K562 (cell line): Measurements from ENCODE around the gene BTRC. TPM values are rescaled to one million over a fixed set of nuclear protein-coding genes. Genes with fewer than 3 reads are reported as not detected.

Source experiments
- ATAC-seq: fragments of 200-7000 bp; cut with Tn5 transposase; 3 replicates; pipeline ENCODE4 v1.9.1; 2020; ENCODE audit warnings: moderate library complexity
- BruUV-seq: library from RNA; stranded (reverse); fragments of 400-500 nt; replicated peaks from 2 replicates; lab custom pipeline; 2021; lab: Mats Ljungman, UMichigan
- CTCF ChIA-PET: fragments of 300-600 bp; formaldehyde crosslinking; extraction: SDS; loops from one replicate; lab custom pipeline; 2021; ENCODE audit warnings: low intra/inter-chr PET ratio; lab: Yijun Ruan, JAX
- POLR2A ChIA-PET: fragments of 300-600, 350-650 bp; sonication (Branson Sonifier 250); formaldehyde crosslinking; extraction: SDS; loops from one replicate; lab custom pipeline; 2021; ENCODE audit warnings: antibody characterized with exemption, inconsistent platforms; lab: Yijun Ruan, JAX
- DNase-seq, 4 experiments: peaks; one replicate each; pipeline versions ENCODE4 v3.0.0 to v3.0.0-alpha.2; 2011 to 2018; ENCODE audit warnings: low spot score in 3 of 4, mixed read lengths in 3 of 4; ENCODE audit errors: extremely low read depth in 1 of 4
- FAIRE-seq: peaks from 2 replicates; lab custom pipeline; 2011; peaks lifted over from hg19 to GRCh38; lab: Jason Lieb, UNC
- H2AFZ ChIP-seq: 2 replicates; pipeline ENCODE4 v1.6.0; 2011; ENCODE audit warnings: low read depth, low read length, control low read depth, inconsistent platforms
- H3K27ac ChIP-seq: fragments of 200-600 bp; 3 replicates; pipeline ENCODE4 v1.8.0; 2011; ENCODE audit warnings: low read depth, mild to moderate bottlenecking, control low read depth, inconsistent platforms, low read length, moderate library complexity, mixed read lengths; ENCODE audit errors: extremely low read depth
- H3K27me3 ChIP-seq, 2 experiments: fragments of 300-600 bp in 1 of 2; 2 replicates in 1 of 2; 3 replicates in 1 of 2; pipeline versions ENCODE4 v1.6.0 to v1.8.0; 2011; ENCODE audit warnings: inconsistent platforms in 2 of 2, low read length in 2 of 2, mild to moderate bottlenecking in 1 of 2, mixed read lengths in 1 of 2, moderate library complexity in 1 of 2; ENCODE audit not compliant: control insufficient read depth in 2 of 2, insufficient read depth in 2 of 2
- H3K36me3 ChIP-seq: fragments of 300-600 bp; 3 replicates; pipeline ENCODE4 v1.8.0; 2011; ENCODE audit warnings: mild to moderate bottlenecking, low read length, inconsistent platforms; ENCODE audit not compliant: control insufficient read depth, insufficient read depth
- H3K4me1 ChIP-seq, 2 experiments: fragments of 200-600 bp in 1 of 2; replicated peaks in 1 of 2; 2 replicates in 1 of 2; 3 replicates in 1 of 2; pipeline versions ENCODE4 v1.5.1 to v1.8.0; 2011; ENCODE audit warnings: inconsistent platforms in 2 of 2, low read length in 2 of 2, mild to moderate bottlenecking in 1 of 2, mixed read lengths in 1 of 2, moderate library complexity in 1 of 2; ENCODE audit not compliant: control insufficient read depth in 2 of 2, insufficient read depth in 2 of 2
- H3K4me2 ChIP-seq: 2 replicates; pipeline ENCODE4 v1.6.1; 2011; ENCODE audit warnings: low read length, control low read depth, inconsistent platforms, mixed read lengths; ENCODE audit not compliant: insufficient read depth
- H3K4me3 ChIP-seq: fragments of 200-600 bp; sonication (generic), shearing (Covaris generic); 2 replicates; pipeline ENCODE4 v1.5.1; 2016; ENCODE audit warnings: control low read depth, inconsistent platforms
- H3K79me2 ChIP-seq: fragments of 200-600 bp; 3 replicates; pipeline ENCODE4 v1.8.0; 2011; ENCODE audit warnings: low read length, inconsistent platforms; ENCODE audit not compliant: control insufficient read depth, insufficient read depth
- H3K9ac ChIP-seq, 2 experiments: 2 replicates each; pipeline versions ENCODE4 v1.6.0 to v1.6.1; 2011; ENCODE audit warnings: low read depth in 2 of 2, low read length in 2 of 2, control low read depth in 1 of 2, inconsistent platforms in 1 of 2, mild to moderate bottlenecking in 1 of 2, mixed read lengths in 1 of 2; ENCODE audit not compliant: insufficient read depth in 1 of 2
- H3K9me1 ChIP-seq: one replicate; pipeline ENCODE4 v1.6.0; 2011; ENCODE audit warnings: inconsistent platforms, mild to moderate bottlenecking, low read length, moderate library complexity; ENCODE audit not compliant: control insufficient read depth, insufficient read depth
- H3K9me3 ChIP-seq: replicated peaks from 2 replicates; pipeline ENCODE4 v1.5.1; 2011; ENCODE audit warnings: low read depth, low read length, inconsistent platforms; ENCODE audit not compliant: control insufficient read depth, insufficient read depth
- H4K20me1 ChIP-seq: replicated peaks from 2 replicates; pipeline ENCODE4 v1.6.1; 2011; ENCODE audit warnings: low read length, inconsistent platforms, mixed read lengths; ENCODE audit not compliant: control insufficient read depth, insufficient read depth
- BHLHE40 ChIP-seq: IDR thresholded peaks from 2 replicates; pipeline ENCODE4 v1.6.1; 2011; ENCODE audit warnings: low read length, improper control_type of control experiment
- CEBPB ChIP-seq: fragments of 450-650 bp; IDR thresholded peaks from 2 replicates; pipeline ENCODE4 v1.6.1; 2016; ENCODE audit warnings: missing genetic modification characterization, missing compliant biosample characterization
- CEBPG ChIP-seq, 3 experiments: fragments of 200-800 bp in 1 of 3; sonication (Bioruptor generic) in 1 of 3; sonication (generic) in 1 of 3; formaldehyde crosslinking in 1 of 3; IDR thresholded peaks in 2 of 3; conservative IDR thresholded peaks in 1 of 3; 2 replicates each; pipeline versions ENCODE4 v1.6.1 to v1.8.0; 2016 to 2022; ENCODE audit warnings: missing compliant biosample characterization in 2 of 3, missing genetic modification characterization in 2 of 3, mild to moderate bottlenecking in 1 of 3, missing genetic modification reagents in 1 of 3
- CEBPZ ChIP-seq: fragments of 150-350 bp; IDR thresholded peaks from 2 replicates; pipeline ENCODE4 v1.6.1; 2014; ENCODE audit warnings: low read depth, mild to moderate bottlenecking, low read length, borderline replicate concordance
- CREB1 ChIP-seq, 2 experiments: sonication (generic) in 1 of 2; formaldehyde crosslinking in 1 of 2; IDR thresholded peaks; 2 replicates each; pipeline versions ENCODE4 v1.6.1 to v1.8.0; 2012 to 2022; ENCODE audit warnings: inconsistent platforms in 1 of 2, mild to moderate bottlenecking in 1 of 2, missing genetic modification reagents in 1 of 2, moderate library complexity in 1 of 2
- E2F5 ChIP-seq: sonication (generic); formaldehyde crosslinking; IDR thresholded peaks from 2 replicates; pipeline ENCODE4 v1.8.0; 2022; ENCODE audit warnings: mild to moderate bottlenecking, missing genetic modification reagents
- ETV6 ChIP-seq, 3 experiments: fragments of 150-350 bp in 1 of 3; sonication (generic) in 1 of 3; formaldehyde crosslinking in 1 of 3; IDR thresholded peaks; 2 replicates each; pipeline versions ENCODE4 v1.6.1 to v1.8.0; 2014 to 2022; ENCODE audit warnings: borderline replicate concordance in 2 of 3, low read depth in 2 of 3, antibody characterized with exemption in 1 of 3, low read length in 1 of 3, mild to moderate bottlenecking in 1 of 3, missing genetic modification reagents in 1 of 3
- NR4A1 ChIP-seq, 2 experiments: fragments of 250-450 bp in 1 of 2; fragments of 450-650 bp in 1 of 2; sonication (Bioruptor Pico) in 1 of 2; IDR thresholded peaks; 2 replicates each; pipeline versions ENCODE4 v1.4.0 to v1.6.1; 2016 to 2020; ENCODE audit warnings: mild to moderate bottlenecking in 2 of 2, missing compliant biosample characterization in 1 of 2, missing genetic modification characterization in 1 of 2, moderate library complexity in 1 of 2
- POLR2G ChIP-seq: fragments of 200-400 bp; formaldehyde crosslinking; IDR thresholded peaks from 2 replicates; pipeline ENCODE4 v1.6.1; 2017; ENCODE audit warnings: low read depth, mild to moderate bottlenecking, antibody characterized with exemption, low read length, moderate library complexity
- RAD51 ChIP-seq: fragments of 450-650 bp; IDR thresholded peaks from 2 replicates; pipeline ENCODE4 v1.7.1; 2016; ENCODE audit warnings: low read depth, mild to moderate bottlenecking, borderline replicate concordance
- TFE3 ChIP-seq: fragments of 450-650 bp; formaldehyde crosslinking; IDR thresholded peaks from 2 replicates; pipeline ENCODE4 v1.4.0; 2020; ENCODE audit warnings: mild to moderate bottlenecking, mixed read lengths
- U2AF1 ChIP-seq: fragments of 200-400 bp; formaldehyde crosslinking; optimal IDR thresholded peaks from 2 replicates; pipeline ENCODE3; 2017; ENCODE audit warnings: mild to moderate bottlenecking, low read depth, low read length, moderate library complexity
- ZC3H8 ChIP-seq: fragments of 450-650 bp; IDR thresholded peaks from 2 replicates; pipeline ENCODE4 v1.6.1; 2017
- ZNF121 ChIP-seq: sonication (generic); formaldehyde crosslinking; conservative IDR thresholded peaks from 2 replicates; pipeline ENCODE4 v1.8.0; 2022; ENCODE audit warnings: missing genetic modification reagents
- WGBS: fragments of 100-300 bp; shearing (Covaris generic); methylation state at CpG from one replicate; pipeline ENCODE4 v1.1.6; 2016; ENCODE audit warnings: low coverage, mixed read lengths; ENCODE audit not compliant: insufficient coverage; ENCODE audit errors: missing lambda C conversion rate; 5-methylcytosine and 5-hydroxymethylcytosine counted together
- in situ Hi-C: fragments of 300-500 bp; cut with MboI; formaldehyde crosslinking; loops from 4 replicates; pipeline ENCODE4 v1.15.0; 2018; ENCODE audit warnings: inconsistent platforms, mixed read lengths
- intact Hi-C: fragments of 100-400 bp; cut with micrococcal nuclease; formaldehyde crosslinking; loops from 2 replicates; pipeline ENCODE4 v1.14.2; 2022
- polyA plus RNA-seq, 8 experiments: library from polyadenylated mRNA; depleted of rRNA in 4 of 8; stranded (reverse) in 5 of 8; unstranded in 3 of 8; fragments of >200 nt; fragmentation: Nextera tagmentation in 2 of 8; fragmentation: Illumina TruSeq in 1 of 8; extraction: Ambion mirVana in 2 of 8; extraction: Trizol in 1 of 8; gene quantifications; 2 replicates each; pipeline versions ENCODE4 v1.2.1 to v1.2.3, GENCODE V29; 2011 to 2014; ENCODE audit warnings: inconsistent platforms in 1 of 8, missing spikeins in 1 of 8
- total RNA-seq, 7 experiments: library from RNA; depleted of rRNA in 6 of 7; stranded (reverse); fragments of >200 nt in 6 of 7; fragmentation: Illumina TruSeq in 2 of 7; extraction: Trizol in 2 of 7; gene quantifications; 2 replicates each; pipeline versions ENCODE4 v1.2.1 to v1.2.3, GENCODE V29; 2011 to 2021; ENCODE audit warnings: low replicate concordance in 1 of 7

BTRC gene
- total and polyA plus RNA-seq, 9 of the 15 experiments (the other 6 are each of a cell fraction or from before 2014, with no cell fraction given), result 1.6 to 15.4 (median 7.0) TPM

GRCh38 chr10:101487399-101487798, 133.4 kb downstream of the BTRC start (continued):
- no peak for TF ChIP-seq U2AF1
- TF ChIP-seq RAD51, result no peak

- BruUV-seq, result no TSS peak
- no peaks in the 10 kb centered on the region; the same call in 1 of the 2 replicates for H4K20me1 ChIP-seq
- H3K4me1 ChIP-seq, result no peaks in the 10 kb centered on the region
- no peaks in the 10 kb centered on the region for H3K36me3 ChIP-seq
- H3K27me3 ChIP-seq, result no peaks in the 10 kb centered on the region
- FAIRE-seq (no peak), ATAC-seq (no peak), DNase-seq (no peak)
- WGBS, result 17% methylated on average over 3 of the region's 3 CpGs
- intact Hi-C loops (no loop called here), in situ Hi-C loops (no loop called here)
- no peak overlapping the region for H3K27ac ChIP-seq
- no peaks in the 10 kb centered on the region for H3K79me2 ChIP-seq
- no peak overlapping the region for H3K4me3 ChIP-seq
- no peak overlapping the region for H3K9ac ChIP-seq
- POLR2A ChIA-PET, result no interaction called here
- no peaks in the 10 kb centered on the region for H3K9me1 ChIP-seq
- CTCF ChIA-PET, result no interaction called here
- no peak overlapping the region for H3K4me2 ChIP-seq
- H2AFZ ChIP-seq, result no peak overlapping the region
- H3K9me3 ChIP-seq, result no peaks in the 10 kb centered on the region
- TF ChIP-seq CREB1 (IDR thresholded peaks at IDR 0.05), result no peak
- TF ChIP-seq CREB1 (CRISPR knock-in tag; IDR thresholded peaks at IDR 0.05), result no peak
- no peak for TF ChIP-seq ZC3H8
- peak; percentile 63 for TF ChIP-seq TFE3 (CRISPR knock-in tag)
- TF ChIP-seq ETV6 (IDR thresholded peaks at IDR 0.05; ENCODE audit: borderline replicate concordance in 1 of 2, low read depth in 2 of 2, low read length in 1 of 2), result no peak
- TF ChIP-seq ETV6 (CRISPR knock-in tag; IDR thresholded peaks at IDR 0.05; ENCODE audit: borderline replicate concordance), result no peak
- TF ChIP-seq POLR2G, result no peak
- TF ChIP-seq BHLHE40, result no peak
- no peak for TF ChIP-seq CEBPG (CRISPR knock-in tag; IDR thresholded peaks at IDR 0.05)
- TF ChIP-seq CEBPG (tag; conservative IDR thresholded peaks at IDR 0.05 in 1 of 2, IDR thresholded peaks at IDR 0.05 in 1 of 2), result peak in 1 of 2 experiments; percentile 74; a peak in 2 of 4 replicates
- TF ChIP-seq ZNF121 (CRISPR knock-in tag), result no peak
- no peak for TF ChIP-seq NR4A1 (CRISPR knock-in tag; IDR thresholded peaks at IDR 0.05)
- TF ChIP-seq NR4A1 (tag; IDR thresholded peaks at IDR 0.05), result no peak
- TF ChIP-seq CEBPB (tag), result 0 out of 2 replicates have a peak, but pooled peaks have one; percentile 35
- no peak for TF ChIP-seq CEBPZ
- no peak for TF ChIP-seq E2F5
Observed at GRCh38 chr10:101489355-101489754, 135.4 kb downstream of the BTRC start.
